ENCODE data around the gene FYN.
"Not testable (repeated sequence)": the region's sequence is repeated elsewhere in the genome, so short reads cannot be mapped to it uniquely, and the experiment has no call there.

The FYN gene

DNA sequence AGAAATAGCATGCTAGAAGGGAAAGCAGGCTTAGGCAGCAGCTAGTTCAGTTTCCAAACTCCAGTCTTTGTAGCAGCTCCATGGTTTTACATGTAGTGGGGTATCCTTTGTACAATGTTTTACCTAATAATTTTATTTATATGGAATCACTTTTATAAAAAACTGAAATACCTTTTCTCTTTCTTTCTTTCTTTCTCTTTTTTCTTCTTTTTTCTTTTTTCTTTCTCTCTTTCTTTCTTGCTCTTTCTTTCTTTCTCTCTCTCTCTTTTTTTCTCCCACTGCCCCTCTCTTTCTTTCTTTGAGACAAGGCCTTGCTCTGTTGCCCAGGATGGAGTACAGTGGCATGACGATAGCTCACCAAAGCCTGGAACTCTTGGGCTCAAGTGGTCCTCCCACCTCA, 41.4 kb upstream of the FYN start:
- TF ChIP-seq, protein P1, sequence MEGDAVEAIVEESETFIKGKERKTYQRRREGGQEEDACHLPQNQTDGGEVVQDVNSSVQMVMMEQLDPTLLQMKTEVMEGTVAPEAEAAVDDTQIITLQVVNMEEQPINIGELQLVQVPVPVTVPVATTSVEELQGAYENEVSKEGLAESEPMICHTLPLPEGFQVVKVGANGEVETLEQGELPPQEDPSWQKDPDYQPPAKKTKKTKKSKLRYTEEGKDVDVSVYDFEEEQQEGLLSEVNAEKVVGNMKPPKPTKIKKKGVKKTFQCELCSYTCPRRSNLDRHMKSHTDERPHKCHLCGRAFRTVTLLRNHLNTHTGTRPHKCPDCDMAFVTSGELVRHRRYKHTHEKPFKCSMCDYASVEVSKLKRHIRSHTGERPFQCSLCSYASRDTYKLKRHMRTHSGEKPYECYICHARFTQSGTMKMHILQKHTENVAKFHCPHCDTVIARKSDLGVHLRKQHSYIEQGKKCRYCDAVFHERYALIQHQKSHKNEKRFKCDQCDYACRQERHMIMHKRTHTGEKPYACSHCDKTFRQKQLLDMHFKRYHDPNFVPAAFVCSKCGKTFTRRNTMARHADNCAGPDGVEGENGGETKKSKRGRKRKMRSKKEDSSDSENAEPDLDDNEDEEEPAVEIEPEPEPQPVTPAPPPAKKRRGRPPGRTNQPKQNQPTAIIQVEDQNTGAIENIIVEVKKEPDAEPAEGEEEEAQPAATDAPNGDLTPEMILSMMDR (IDR thresholded peaks at IDR 0.05; ENCODE audit: low read depth, low read length, missing control alignments): no peak
- no peak for DNase-seq (ENCODE audit: extremely low read depth, low read depth)
- no peak overlapping the region for H3K4me3 ChIP-seq (replicated peaks; ENCODE audit: low read depth, low read length)

DNA sequence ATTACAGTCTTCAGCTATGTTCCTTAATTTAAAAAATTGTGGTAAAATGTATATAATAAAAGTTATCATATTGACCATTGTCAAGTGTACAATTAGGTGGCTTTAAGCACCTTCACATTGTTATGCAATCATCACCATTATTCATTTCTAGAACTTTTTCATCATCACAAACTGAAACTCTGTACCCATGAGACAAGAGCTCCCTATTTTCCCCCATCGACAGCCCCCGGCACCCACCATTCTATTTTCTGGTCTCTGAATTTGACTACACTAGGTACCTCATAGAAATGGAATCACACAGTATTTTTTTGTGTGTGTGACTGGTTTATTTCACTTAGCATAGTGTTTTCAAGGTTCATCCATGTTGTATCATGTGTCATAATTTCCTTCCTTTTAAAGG, 39.7 kb upstream of the FYN start:
- no peak for DNase-seq (ENCODE audit: extremely low read depth, low read depth)
- no peak overlapping the region for H3K4me3 ChIP-seq (replicated peaks; ENCODE audit: low read depth, low read length)
- TF ChIP-seq, protein P1 (IDR thresholded peaks at IDR 0.05; ENCODE audit: low read depth, low read length, missing control alignments): no peak

DNA sequence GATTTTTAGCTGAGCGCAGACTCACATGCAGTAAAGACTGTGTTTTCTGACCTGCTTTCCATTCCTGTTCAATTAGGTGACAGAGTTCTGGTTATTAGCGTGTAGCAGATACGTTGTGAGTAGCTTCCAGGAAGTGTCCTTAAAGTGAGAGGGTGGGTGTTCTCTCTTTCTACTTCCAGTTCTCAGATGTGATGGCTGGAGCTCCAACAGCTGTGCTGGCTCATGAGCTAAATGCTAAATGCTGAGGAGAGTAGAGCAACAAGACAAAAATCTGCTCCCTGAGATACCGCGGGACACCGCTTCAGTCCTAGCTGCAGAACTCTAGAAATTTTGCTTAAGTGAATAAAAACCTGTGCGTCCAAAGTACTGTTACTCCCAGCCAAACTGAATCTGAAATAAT, 38.2 kb upstream of the FYN start:
- TF ChIP-seq, protein P1 (IDR thresholded peaks at IDR 0.05; ENCODE audit: low read depth, low read length, missing control alignments): no peak

DNA sequence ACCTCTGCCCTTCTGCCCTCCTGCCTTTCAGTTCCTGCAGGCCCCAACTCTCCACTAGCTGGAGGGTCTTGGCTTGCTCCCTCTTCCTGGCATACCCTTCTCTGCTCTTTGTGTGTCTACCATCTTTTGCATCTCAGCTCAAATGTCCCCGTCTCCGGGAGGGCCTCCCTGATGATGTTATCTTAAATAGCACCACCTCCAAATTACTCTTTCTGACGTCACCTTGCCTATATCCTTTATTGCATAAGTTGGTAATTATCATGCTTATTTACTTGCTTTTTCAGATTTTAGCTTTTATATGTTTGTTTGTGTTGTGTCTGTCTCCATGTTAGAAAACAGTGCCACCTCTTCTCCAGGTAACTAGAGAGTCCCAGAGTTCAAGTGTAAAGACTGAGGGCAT, 36.0 kb upstream of the FYN start:
- DNase-seq (ENCODE audit: extremely low read depth, low read depth): no peak
- H3K4me3 ChIP-seq (replicated peaks; ENCODE audit: low read depth, low read length): no peak overlapping the region
- TF ChIP-seq, protein P1 (IDR thresholded peaks at IDR 0.05; ENCODE audit: low read depth, low read length, missing control alignments): no peak

More for the DNA sequence above, 38.2 kb upstream of the FYN start:
- no peak for DNase-seq (ENCODE audit: extremely low read depth, low read depth)
- H3K4me3 ChIP-seq (replicated peaks; ENCODE audit: low read depth, low read length): no peak overlapping the region

DNA sequence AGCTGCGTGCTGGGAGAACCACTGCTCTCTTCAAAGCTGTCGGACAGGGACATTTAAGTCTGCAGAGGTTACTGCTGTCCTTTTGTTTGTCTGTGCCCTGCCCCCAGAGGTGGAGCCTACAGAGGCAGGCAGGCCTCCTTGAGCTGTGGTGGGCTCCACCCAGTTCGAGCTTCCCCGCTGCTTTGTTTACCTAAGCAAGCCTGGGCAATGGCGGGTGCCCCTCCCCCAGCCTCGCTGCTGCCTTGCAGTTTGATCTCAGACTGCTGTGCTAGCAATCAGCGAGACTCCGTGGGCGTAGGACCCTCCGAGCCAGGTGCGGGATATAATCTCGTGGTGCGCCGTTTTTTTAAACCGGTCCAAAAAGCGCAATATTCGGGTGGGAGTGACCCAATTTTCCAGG, 35.1 kb upstream of the FYN start:
- DNase-seq (ENCODE audit: extremely low read depth, low read depth); H3K4me3 ChIP-seq (replicated peaks; ENCODE audit: low read depth, low read length): not testable (repeated sequence)

DNA sequence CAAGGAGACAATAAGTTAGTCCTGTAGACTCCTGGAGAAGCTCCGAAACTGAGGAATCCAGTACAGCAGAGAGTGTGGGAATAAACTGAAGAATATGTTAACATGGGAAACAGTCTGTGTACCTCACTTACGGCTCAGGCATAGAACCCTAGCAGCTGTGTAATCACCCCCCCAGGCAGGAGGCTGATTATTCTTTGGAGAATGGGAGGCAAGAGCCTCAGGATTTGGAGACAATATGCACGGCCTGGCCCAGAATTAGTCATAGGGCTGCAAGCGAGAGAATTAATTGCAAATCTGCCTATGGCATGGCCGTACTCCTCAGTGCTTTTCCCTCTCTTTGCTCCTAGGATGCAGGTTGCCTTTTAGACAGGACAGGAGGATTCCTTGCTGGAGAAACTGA, 27.5 kb upstream of the FYN start:
- TF ChIP-seq, protein P1 (IDR thresholded peaks at IDR 0.05; ENCODE audit: low read depth, low read length, missing control alignments): no peak
- H3K4me3 ChIP-seq (replicated peaks; ENCODE audit: low read depth, low read length): no peak overlapping the region
- DNase-seq (ENCODE audit: extremely low read depth, low read depth): no peak

DNA sequence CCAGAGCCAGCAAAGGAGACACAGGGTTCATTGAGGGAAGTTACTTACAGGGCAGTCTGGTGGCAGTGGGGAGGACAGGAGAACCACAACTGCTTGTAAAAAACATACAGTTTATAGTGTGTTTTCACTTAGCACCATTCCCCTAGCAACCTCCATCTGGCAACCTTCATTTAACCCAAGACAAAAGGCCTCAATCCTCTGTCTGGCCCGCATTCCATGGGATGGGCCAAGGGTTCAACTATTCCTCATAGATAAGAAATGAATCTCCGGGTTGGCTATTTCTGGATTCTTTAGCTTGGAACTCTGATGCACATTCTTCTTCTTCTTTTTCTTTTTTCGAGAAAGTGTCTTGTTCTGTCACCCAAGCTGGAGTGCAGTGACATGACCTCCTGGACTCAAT, 26.3 kb upstream of the FYN start:
- H3K4me3 ChIP-seq (replicated peaks; ENCODE audit: low read depth, low read length): no peak overlapping the region
- TF ChIP-seq, protein P1 (IDR thresholded peaks at IDR 0.05; ENCODE audit: low read depth, low read length, missing control alignments): no peak
- no peak for DNase-seq (ENCODE audit: extremely low read depth, low read depth)
